Neural cell (in vitro differentiated cells): ENCODE data around the gene NOSIP. TPM values are rescaled to one million over a fixed set of nuclear protein-coding genes. Genes with fewer than 3 reads are reported as not detected.

Experiments used
- H2AFZ ChIP-seq: fragments of 200-600, 300-800 bp; sonication (generic), shearing (Covaris generic); 2 replicates; pipeline ENCODE4 v1.6.0; 2014; ENCODE audit warnings: low read depth, mild to moderate bottlenecking, antibody characterized with exemption, low read length, moderate library complexity
- H3F3A ChIP-seq: fragments of 200-600 bp; shearing (Covaris generic); 2 replicates; pipeline ENCODE4 v1.6.1; 2016; ENCODE audit warnings: mild to moderate bottlenecking, moderate library complexity, mixed read lengths, antibody characterized with exemption, low read length; ENCODE audit not compliant: insufficient read depth, poor library complexity, severe bottlenecking
- H3K27ac ChIP-seq: fragments of 200-600, 300-800 bp; sonication (generic), shearing (Covaris generic); 2 replicates; pipeline ENCODE4 v1.5.1; 2014; ENCODE audit warnings: mild to moderate bottlenecking, low read length, moderate library complexity
- H3K27me3 ChIP-seq: fragments of 300-800, 200-600 bp; sonication (generic), shearing (Covaris generic); 2 replicates; pipeline ENCODE4 v1.6.0; 2014; ENCODE audit warnings: mild to moderate bottlenecking, low read depth, low read length, moderate library complexity; ENCODE audit not compliant: insufficient read depth
- H3K36me3 ChIP-seq: fragments of 300-800, 200-600 bp; sonication (generic), shearing (Covaris generic); 2 replicates; pipeline ENCODE4 v1.5.1; 2014; ENCODE audit warnings: mild to moderate bottlenecking, antibody characterized with exemption, low read length, moderate library complexity; ENCODE audit not compliant: insufficient read depth
- H3K4me2 ChIP-seq: fragments of 300-800, 200-600 bp; sonication (generic), shearing (Covaris generic); 2 replicates; pipeline ENCODE4 v1.6.0; 2014; ENCODE audit warnings: mild to moderate bottlenecking, low read length
- H3K4me3 ChIP-seq: fragments of 300-800, 200-600 bp; sonication (generic), shearing (Covaris generic); 2 replicates; pipeline ENCODE4 v1.5.1; 2014; ENCODE audit warnings: mild to moderate bottlenecking, low read length, moderate library complexity
- H3K79me2 ChIP-seq: fragments of 200-600 bp; shearing (Covaris generic); replicated peaks from 2 replicates; pipeline ENCODE4 v1.6.0; 2014; ENCODE audit warnings: mild to moderate bottlenecking, low read length, moderate library complexity; ENCODE audit not compliant: insufficient read depth
- H3K9ac ChIP-seq: fragments of 300-800, 200-600 bp; sonication (generic), shearing (Covaris generic); 2 replicates; pipeline ENCODE4 v1.6.1; 2016; ENCODE audit warnings: mild to moderate bottlenecking, low read length, mixed read lengths
- H3K9me2 ChIP-seq: fragments of 200-600 bp; shearing (Covaris generic); 2 replicates; pipeline ENCODE4 v1.6.1; 2016; ENCODE audit warnings: mild to moderate bottlenecking, low read length, mixed read lengths; ENCODE audit not compliant: insufficient read depth
- H3K9me3 ChIP-seq: fragments of 200-600, 300-800 bp; sonication (generic), shearing (Covaris generic); 2 replicates; pipeline ENCODE4 v1.6.1; 2016; ENCODE audit warnings: mild to moderate bottlenecking, mixed run types, low read length, moderate library complexity, mixed read lengths
- H4K20me1 ChIP-seq: fragments of 200-600 bp; shearing (Covaris generic); 2 replicates; pipeline ENCODE4 v1.6.1; 2016; ENCODE audit warnings: mild to moderate bottlenecking, mixed run types; ENCODE audit not compliant: insufficient read depth
- CTCF ChIP-seq: fragments of 450-650 bp; IDR thresholded peaks from 2 replicates; pipeline ENCODE4 v1.5.1; 2014; ENCODE audit warnings: antibody characterized with exemption, mild to moderate bottlenecking, moderate library complexity; ENCODE audit not compliant: poor library complexity, severe bottlenecking
- EP300 ChIP-seq: fragments of 450-650 bp; conservative IDR thresholded peaks from 2 replicates; pipeline ENCODE4 v1.6.1; 2014; ENCODE audit warnings: antibody characterized with exemption, mild to moderate bottlenecking, moderate library complexity; ENCODE audit not compliant: poor library complexity, severe bottlenecking
- EZH2 ChIP-seq: fragments of 200-600, 300-800 bp; shearing (Covaris generic), sonication (generic); IDR thresholded peaks from 2 replicates; pipeline ENCODE4 v1.6.1; 2014; ENCODE audit warnings: antibody characterized with exemption, low read length, borderline replicate concordance, mild to moderate bottlenecking; ENCODE audit not compliant: insufficient read depth, poor library complexity, severe bottlenecking
- MXI1 ChIP-seq: fragments of 450-650 bp; conservative IDR thresholded peaks from 2 replicates; pipeline ENCODE4 v1.6.1; 2014; ENCODE audit warnings: antibody characterized with exemption, mild to moderate bottlenecking; ENCODE audit not compliant: poor library complexity, severe bottlenecking
- POLR2AphosphoS5 ChIP-seq: IDR thresholded peaks from 2 replicates; pipeline ENCODE4 v1.6.1; 2012
- RAD21 ChIP-seq: fragments of 450-650 bp; conservative IDR thresholded peaks from 2 replicates; pipeline ENCODE4 v1.6.1; 2014; ENCODE audit warnings: antibody characterized with exemption, mild to moderate bottlenecking, moderate library complexity
- REST ChIP-seq: IDR thresholded peaks from 2 replicates; pipeline ENCODE4 v1.6.1; 2012; ENCODE audit warnings: borderline replicate concordance
- SMC3 ChIP-seq: fragments of 450-650 bp; conservative IDR thresholded peaks from 2 replicates; pipeline ENCODE4 v1.6.1; 2014; ENCODE audit warnings: antibody characterized with exemption, mild to moderate bottlenecking, moderate library complexity; ENCODE audit not compliant: poor library complexity
- TAF1 ChIP-seq: IDR thresholded peaks from 2 replicates; pipeline ENCODE4 v1.6.1; 2012; ENCODE audit warnings: low read depth
- polyA plus RNA-seq: library from polyadenylated mRNA; depleted of rRNA; stranded (reverse); fragments of >200 nt; gene quantifications from 2 replicates; pipeline ENCODE4 v1.2.3, GENCODE V29; 2014

Gene NOSIP
- polyA plus RNA-seq, 1 donor from 2014 or later: 129 TPM

GRCh38 chr19:49595819-49596404 is 15.6 kb upstream of the NOSIP start:
- H4K20me1 ChIP-seq: no peaks in the 10 kb centered on the region
- no peaks in the 10 kb centered on the region for H3K9me3 ChIP-seq
- H3K9ac ChIP-seq: no peak overlapping the region
- H3K4me3 ChIP-seq: no peak overlapping the region
- H3K79me2 ChIP-seq: peaks cover 31% of the 10 kb centered on the region
- H3K9me2 ChIP-seq: no peaks in the 10 kb centered on the region
- H3K27me3 ChIP-seq: no peaks in the 10 kb centered on the region
- TF ChIP-seq POLR2AphosphoS5: no peak
- H3K4me2 ChIP-seq: no peak overlapping the region
- no peak overlapping the region for H3K27ac ChIP-seq
- H3F3A ChIP-seq: no peaks in the 10 kb centered on the region
- no peak overlapping the region for H2AFZ ChIP-seq
- H3K36me3 ChIP-seq: no peaks in the 10 kb centered on the region

- Histone ChIP-seq H3K79me2 (peaks cover 31% of the 10 kb centered on the region), H3K9ac (no peak overlapping the region), H3K36me3 (no peaks in the 10 kb centered on the region), H3K4me2 (no peak overlapping the region), H3K27me3 (no peaks in the 10 kb centered on the region), H2AFZ (no peak overlapping the region), H3K4me3 (no peak overlapping the region), H3K9me3 (no peaks in the 10 kb centered on the region), H3F3A (no peaks in the 10 kb centered on the region), H3K27ac (no peak overlapping the region), H3K9me2 (no peaks in the 10 kb centered on the region), H4K20me1 (no peaks in the 10 kb centered on the region)
- no peak for TF ChIP-seq CTCF
- TF ChIP-seq POLR2AphosphoS5: no peak
- no peak for TF ChIP-seq RAD21
- no peak for TF ChIP-seq EP300
- no peak for TF ChIP-seq SMC3
- no peak for TF ChIP-seq REST
- no peak for TF ChIP-seq TAF1
- TF ChIP-seq MXI1: no peak
- TF ChIP-seq EZH2: no peak
Measured at GRCh38 chr19:49594993-49595818, 14.8 kb upstream of the NOSIP start.
